NOMO-1 treated with dmso at 0.1 percent for 144 hours (cell line): Measurements from ENCODE around the gene ZKSCAN3.
A peak's percentile ranks its signal among the peaks of the same experiment; 100 is the strongest.
"Not testable (repeated sequence)": the region's sequence is repeated elsewhere in the genome, so short reads cannot be mapped to it uniquely, and the experiment has no call there.

Source experiments
- DNase-seq: peaks from one replicate; lab custom pipeline; 2025; ENCODE audit not compliant: unreplicated experiment; lab: John Stamatoyannopoulos, UW

The ZKSCAN3 gene

DNA sequence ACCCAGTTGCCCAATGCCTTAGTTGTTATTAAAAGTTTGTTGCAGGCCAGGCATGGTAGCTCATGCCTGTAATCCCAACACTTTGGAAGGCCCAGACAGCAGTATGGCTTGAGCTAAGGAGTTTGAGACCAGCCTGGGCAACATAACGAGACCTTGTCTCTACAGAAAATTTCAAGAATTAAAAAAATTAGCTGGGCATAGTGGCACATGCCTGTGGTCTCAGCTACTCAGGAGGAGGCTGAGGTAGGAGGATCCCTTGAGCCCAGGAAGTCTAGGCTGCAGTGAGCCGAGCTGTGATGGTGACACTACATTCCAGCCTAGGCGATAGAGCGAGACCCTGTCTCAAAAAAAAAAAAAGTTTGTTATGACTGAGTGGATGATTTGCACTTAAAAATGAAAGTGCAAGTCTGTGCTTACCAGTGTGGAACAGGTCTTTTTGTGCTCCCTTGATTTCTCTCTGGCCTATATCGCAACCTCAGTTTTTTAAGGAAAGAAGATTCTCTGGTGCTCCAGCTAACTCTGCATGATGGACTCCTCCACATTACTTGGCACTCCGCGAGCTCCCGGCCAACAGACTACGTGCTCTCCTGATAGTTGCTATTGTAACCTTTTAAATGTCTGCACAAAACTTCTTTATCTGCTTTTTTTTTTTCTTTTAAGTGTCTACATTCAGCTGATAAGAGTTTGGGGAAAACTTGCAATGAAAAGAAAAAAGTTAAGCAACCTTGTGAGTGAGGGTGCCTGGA lies 22.1 kb downstream of the ZKSCAN3 start:
- DNase-seq, result no peak

GRCh38 chr6:28373925-28374324 lies 24.2 kb downstream of the ZKSCAN3 start:
- no peak for DNase-seq

DNA sequence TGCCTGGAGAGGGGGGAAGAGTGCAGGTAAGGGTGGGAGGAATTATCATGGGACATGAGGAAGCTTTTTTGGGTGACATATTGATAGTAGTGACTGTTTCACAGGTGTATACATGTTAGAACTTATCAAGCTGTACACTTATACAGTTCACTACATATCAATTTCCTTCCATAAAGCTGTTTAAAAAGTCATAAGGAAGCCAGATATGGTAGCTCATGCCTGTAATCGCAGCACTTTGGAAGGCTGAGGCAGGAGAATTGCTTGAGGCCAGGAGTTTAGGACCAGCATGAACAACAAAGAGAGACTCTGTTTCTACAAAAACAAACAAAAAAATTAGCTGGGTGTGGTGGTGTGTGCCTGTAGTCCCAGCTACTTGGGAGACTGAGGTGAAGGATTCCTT lies 28.1 kb downstream of the ZKSCAN3 start:
- DNase-seq, result no peak

DNA sequence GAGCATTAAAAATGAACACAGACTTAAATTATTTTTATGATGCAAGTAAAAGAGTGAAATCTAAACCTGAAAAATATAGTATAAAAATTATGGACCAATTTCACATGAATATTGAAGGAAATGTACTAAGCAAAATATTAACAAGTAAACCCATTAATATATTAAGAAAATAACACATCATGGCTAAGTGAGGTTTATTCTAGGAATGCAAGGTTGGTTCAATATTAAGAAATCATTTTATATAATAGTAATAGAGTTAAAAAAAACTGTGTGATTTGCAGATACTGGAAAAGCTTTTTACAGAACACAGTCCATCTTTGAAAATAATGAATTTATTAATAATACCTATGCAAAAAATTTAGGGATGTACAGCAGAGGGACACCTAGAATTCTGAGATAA lies 28.9 kb downstream of the ZKSCAN3 start:
- no peak for DNase-seq

DNA sequence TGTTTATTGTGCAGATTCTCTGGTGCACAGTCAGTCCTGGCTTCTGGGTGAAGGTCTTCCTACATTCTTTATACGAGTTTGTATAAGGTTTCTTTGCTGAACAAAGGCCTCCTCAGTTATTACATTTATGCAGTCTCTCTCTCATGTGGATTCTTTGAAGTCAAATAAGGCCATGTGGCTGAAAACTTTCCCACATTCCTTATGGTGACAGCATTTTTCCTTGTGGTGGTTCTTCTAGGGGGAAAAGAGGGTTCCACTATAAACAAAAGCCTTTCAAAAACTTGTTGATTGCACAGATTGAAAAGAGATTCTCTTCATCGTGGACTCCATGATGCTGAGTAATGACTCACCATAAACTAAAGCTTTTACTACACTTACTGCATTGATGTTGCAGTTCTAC lies 30.6 kb downstream of the ZKSCAN3 start:
- DNase-seq, result no peak

- peak; percentile 14 for DNase-seq
Measured at GRCh38 chr6:28383235-28384142, 33.7 kb downstream of the ZKSCAN3 start.

DNA sequence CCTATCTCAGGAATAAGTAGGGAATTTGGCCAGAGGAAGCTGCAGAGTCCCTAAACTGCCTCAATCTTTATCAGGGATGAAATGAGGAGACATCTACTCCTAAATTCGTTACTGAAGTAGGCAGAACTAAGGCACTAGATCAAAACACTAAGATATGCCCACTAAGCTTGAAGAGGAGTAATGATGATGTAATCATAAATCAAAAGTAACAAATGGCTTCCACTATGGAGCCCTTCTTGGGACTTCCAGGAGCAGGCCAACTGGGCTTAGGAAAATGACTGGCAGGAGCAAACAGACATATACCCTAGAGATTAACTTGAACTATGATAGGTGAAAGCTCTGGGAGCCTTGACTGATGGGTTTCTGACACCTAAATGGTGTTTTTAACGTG lies 34.4 kb downstream of the ZKSCAN3 start:
- no peak for DNase-seq

DNA sequence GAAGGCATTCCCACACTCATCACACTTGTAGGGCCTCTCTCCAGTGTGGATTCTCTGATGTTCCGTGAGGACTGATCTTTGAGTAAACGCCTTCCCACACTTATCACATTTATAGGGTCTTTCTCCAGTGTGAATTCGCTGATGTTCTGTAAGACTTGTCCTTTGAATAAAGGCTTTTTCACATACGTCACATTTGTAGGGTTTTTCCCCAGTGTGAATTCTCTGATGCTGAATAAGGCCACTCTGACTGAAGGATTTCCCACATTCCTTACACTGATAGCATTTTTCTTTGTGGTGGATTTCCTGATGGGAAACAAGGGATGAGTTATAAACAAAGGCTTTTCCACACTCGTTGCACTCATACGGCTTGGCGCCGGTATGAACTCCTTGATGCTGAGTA lies 40.9 kb downstream of the ZKSCAN3 start:
- no peak for DNase-seq

- no peak for DNase-seq
Measured at GRCh38 chr6:28393912-28394662, 44.3 kb downstream of the ZKSCAN3 start.

DNA sequence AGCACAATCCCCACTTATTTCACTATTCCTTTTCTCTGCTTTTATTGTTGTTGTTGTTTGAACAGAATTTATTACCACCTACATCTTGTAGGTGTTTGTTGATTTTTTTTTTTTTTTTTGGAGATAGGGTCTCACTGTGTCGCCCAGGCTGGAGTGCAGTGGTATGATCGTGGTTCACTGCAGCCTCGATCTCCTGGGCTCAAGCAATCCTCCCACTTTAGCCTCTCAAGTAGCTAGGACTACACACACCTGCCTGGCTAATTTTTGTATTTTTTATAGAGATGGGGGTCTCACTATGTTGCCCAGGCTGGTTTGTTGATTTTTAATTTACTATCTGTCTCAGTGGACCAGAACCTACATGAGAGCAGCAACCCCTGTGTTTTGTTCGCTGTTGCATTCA lies 46.2 kb downstream of the ZKSCAN3 start:
- no peak for DNase-seq

DNA sequence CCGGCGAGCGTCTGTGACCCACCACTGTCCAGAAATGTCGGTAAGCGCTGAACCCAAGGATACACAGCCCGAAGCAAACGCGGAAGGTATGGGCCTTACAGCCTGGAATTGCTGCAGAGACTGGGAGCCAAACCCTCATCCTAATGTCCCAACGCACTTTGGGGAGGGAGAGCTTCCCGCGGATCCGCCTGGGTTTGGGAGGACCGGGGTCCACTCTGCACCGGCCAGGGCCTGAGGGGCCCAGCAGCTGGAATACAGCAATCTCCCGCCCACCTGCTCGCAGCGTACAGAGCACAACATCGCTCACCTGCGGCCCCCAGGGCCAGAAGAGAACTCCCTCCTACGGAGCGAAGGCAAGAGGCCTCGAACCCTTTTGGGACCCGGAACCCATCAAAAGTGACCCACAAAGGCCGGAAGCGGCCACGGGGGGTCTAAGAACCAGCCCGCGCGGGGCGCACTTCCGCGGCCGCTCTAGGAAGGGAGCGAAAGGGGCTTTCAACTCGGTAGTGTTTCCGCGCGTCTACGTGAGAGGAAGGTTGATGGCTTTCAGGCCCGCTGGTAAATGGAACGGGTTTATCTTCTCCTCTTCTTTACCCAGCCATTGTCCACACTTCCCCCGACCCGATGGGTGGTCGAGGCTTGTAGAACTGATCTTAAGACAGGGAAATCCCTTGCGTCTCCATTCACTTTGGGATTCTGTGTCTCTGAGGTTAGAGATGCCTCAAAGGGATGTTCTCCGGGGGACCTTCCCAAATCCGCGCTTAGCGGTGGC lies 49.8 kb downstream of the ZKSCAN3 start, which contains the start of gene ZSCAN12:
TSS of gene ZSCAN12 (minus strand) at position 398 of the 772 bp plus-strand sequence. CDS start 1,342 bp downstream, outside the sequence.
- peak; percentile 69 for DNase-seq

- DNase-seq, result no peak
Measured at GRCh38 chr6:28400122-28400451, 50.3 kb downstream of the ZKSCAN3 start.

GRCh38 chr6:28401172-28401571 lies 51.4 kb downstream of the ZKSCAN3 start:
- no peak for DNase-seq

- DNase-seq, result no peak
Measured at GRCh38 chr6:28402197-28402596, 52.5 kb downstream of the ZKSCAN3 start.

GRCh38 chr6:28403923-28404322 lies 54.2 kb downstream of the ZKSCAN3 start:
- DNase-seq, result not testable (repeated sequence)

- DNase-seq, result no peak
Measured at GRCh38 chr6:28407401-28407800, 57.7 kb downstream of the ZKSCAN3 start.

- DNase-seq, result no peak
Measured at GRCh38 chr6:28408076-28408802, 58.5 kb downstream of the ZKSCAN3 start.

DNA sequence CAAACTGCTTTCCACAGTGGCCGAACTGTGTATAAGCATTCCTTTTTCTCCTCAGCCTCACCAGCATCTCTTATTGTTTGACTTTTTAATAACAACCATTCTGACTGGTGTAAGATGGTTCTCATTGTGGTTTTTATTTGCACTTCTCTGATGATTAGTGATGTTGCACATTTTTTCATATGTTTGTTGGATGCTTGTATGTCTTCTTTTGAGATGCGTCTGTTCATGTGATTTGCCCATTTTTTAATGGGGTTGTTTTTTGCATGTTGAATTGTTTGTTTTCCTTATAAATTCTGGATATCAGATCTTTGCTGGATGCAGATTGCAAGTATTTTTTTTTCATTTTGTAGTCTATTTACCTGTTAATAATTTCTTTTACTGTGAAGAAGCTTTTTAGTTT lies 61.0 kb downstream of the ZKSCAN3 start:
- no peak for DNase-seq

DNA sequence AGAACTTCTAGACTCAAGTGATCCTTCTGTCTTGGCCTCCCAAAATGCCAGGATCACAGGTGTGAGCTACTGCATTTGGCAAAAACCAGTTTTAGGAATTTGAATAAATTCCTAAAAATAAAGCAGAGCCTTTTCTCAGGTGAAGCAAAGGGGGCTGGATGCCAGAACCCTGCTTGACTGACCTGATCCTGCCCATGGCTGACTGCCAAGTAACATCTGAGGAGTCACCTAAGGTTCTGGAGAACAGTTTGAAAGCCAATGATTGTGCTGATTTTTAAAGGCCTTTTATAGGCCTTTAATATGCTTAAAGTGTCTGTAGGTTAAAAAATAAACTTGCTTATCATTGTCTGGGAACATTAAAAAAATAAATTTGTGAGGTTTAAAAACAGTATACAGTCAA lies 63.9 kb downstream of the ZKSCAN3 start:
- DNase-seq, result no peak
